K562 (cell line): Measurements from ENCODE around the gene BEST3.
A peak's percentile ranks its signal among the peaks of the same experiment; 100 is the strongest.

Experiments used
- CREM ChIP-seq: IDR thresholded peaks from 2 replicates; pipeline ENCODE4 v1.6.1; 2014; ENCODE audit warnings: antibody characterized with exemption, low read depth
- FOXK1 ChIP-seq: sonication (generic); formaldehyde crosslinking; IDR thresholded peaks from 2 replicates; pipeline ENCODE4 v1.8.0; 2022; ENCODE audit warnings: missing genetic modification reagents, mild to moderate bottlenecking, borderline replicate concordance
- GABPA ChIP-seq: fragments of 200-800 bp; sonication (Bioruptor generic); conservative IDR thresholded peaks from 2 replicates; pipeline ENCODE4 v1.6.1; 2016; ENCODE audit warnings: low read depth, missing genetic modification characterization, missing compliant biosample characterization
- GATAD2B ChIP-seq: fragments of 450-650 bp; IDR thresholded peaks from 2 replicates; pipeline ENCODE4 v1.6.1; 2017; ENCODE audit warnings: mild to moderate bottlenecking, borderline replicate concordance
- NFE2 ChIP-seq: IDR thresholded peaks from 2 replicates; pipeline ENCODE4 v1.6.1; 2014; ENCODE audit warnings: antibody characterized with exemption, low read depth
- NRF1 ChIP-seq, 2 experiments: fragments of 450-650 bp; IDR thresholded peaks in 1 of 2; conservative IDR thresholded peaks in 1 of 2; 2 replicates each; pipeline ENCODE4 v1.6.1; 2014; ENCODE audit warnings: mild to moderate bottlenecking in 2 of 2
- RCOR1 ChIP-seq, 2 experiments: IDR thresholded peaks; 2 replicates each; pipeline ENCODE4 v1.6.1; 2012; ENCODE audit warnings: low read depth in 2 of 2, low read length in 2 of 2, borderline replicate concordance in 1 of 2, improper control_type of control experiment in 1 of 2
- SIN3A ChIP-seq, 2 experiments: fragments of 150-350 bp in 1 of 2; IDR thresholded peaks; 2 replicates each; pipeline ENCODE4 v1.6.1; 2011 to 2016; ENCODE audit warnings: borderline replicate concordance in 2 of 2, low read depth in 2 of 2, low read length in 2 of 2, mild to moderate bottlenecking in 2 of 2, moderate library complexity in 2 of 2; ENCODE audit not compliant: control insufficient read depth in 1 of 2
- TAF1 ChIP-seq: IDR thresholded peaks from 2 replicates; pipeline ENCODE4 v1.6.1; 2011; ENCODE audit warnings: mild to moderate bottlenecking, low read length, moderate library complexity; ENCODE audit not compliant: insufficient read depth, control insufficient read depth, severe bottlenecking; ENCODE audit errors: extremely low read depth
- TF ChIP-seq, protein P1 (sequence below): sonication (generic); formaldehyde crosslinking; IDR thresholded peaks from 2 replicates; pipeline ENCODE4 v1.8.0; 2023; ENCODE audit warnings: mild to moderate bottlenecking, missing genetic modification reagents
- TF ChIP-seq, protein P2 (sequence below): sonication (generic); formaldehyde crosslinking; IDR thresholded peaks from 2 replicates; pipeline ENCODE4 v1.8.0; 2023; ENCODE audit warnings: mild to moderate bottlenecking, missing genetic modification reagents
- TF ChIP-seq, protein P3 (sequence below), 3 experiments: IDR thresholded peaks in 2 of 3; conservative IDR thresholded peaks in 1 of 3; 2 replicates each; pipeline ENCODE4 v1.5.1; 2011 to 2012; ENCODE audit warnings: low read length in 3 of 3, mild to moderate bottlenecking in 3 of 3, control low read depth in 2 of 3, improper control_type of control experiment in 1 of 3, inconsistent platforms in 1 of 3, low read depth in 1 of 3, mixed read lengths in 1 of 3, moderate library complexity in 1 of 3; ENCODE audit not compliant: insufficient read depth in 2 of 3

DNA sequence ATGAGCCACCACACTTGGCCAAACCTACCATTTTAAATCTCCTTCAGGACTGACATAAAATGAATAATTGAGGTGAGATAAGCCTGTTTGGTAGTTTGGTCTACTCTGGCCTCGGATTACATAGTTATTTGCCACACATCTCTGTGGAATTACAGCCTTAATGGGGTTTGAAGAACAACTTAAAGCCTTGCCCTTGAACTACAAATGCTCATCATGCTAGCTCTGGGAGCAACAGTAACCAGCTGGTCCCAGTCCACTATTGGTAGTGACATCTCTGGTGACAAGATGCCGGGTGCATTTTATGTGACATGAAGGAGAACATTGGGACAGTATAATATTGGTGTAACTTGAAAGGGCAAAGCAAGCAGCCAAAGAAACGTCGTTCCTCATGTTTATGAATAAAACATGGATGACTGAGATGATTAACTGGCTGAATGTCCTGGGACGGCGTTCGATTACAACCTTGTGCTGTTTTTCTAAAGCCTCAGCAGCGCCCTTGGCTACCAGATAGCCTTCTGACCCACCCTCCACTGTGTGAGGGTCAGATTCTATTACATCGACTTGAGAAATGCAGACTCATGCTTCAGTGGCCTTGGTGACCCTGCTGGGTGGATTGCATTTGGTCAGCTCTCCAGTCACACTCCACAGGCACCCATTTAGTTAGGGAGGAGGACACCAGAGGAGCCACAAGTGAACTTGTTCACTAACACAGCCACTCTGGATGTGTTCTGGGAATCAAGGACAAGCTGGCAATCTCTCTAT is 41.5 kb downstream of the BEST3 start:
- TF ChIP-seq GATAD2B: no peak
- TF ChIP-seq RCOR1 (IDR thresholded peaks at IDR 0.05; ENCODE audit: borderline replicate concordance in 1 of 2, low read depth in 2 of 2, low read length in 2 of 2): peak; percentile 37 to 88; a peak in 3 of 4 replicates
- TF ChIP-seq SIN3A (IDR thresholded peaks at IDR 0.05; ENCODE audit: borderline replicate concordance in 2 of 2, control insufficient read depth in 1 of 2, low read depth in 2 of 2, low read length in 2 of 2): no peak
- TF ChIP-seq FOXK1: no peak
- TF ChIP-seq, protein P1, sequence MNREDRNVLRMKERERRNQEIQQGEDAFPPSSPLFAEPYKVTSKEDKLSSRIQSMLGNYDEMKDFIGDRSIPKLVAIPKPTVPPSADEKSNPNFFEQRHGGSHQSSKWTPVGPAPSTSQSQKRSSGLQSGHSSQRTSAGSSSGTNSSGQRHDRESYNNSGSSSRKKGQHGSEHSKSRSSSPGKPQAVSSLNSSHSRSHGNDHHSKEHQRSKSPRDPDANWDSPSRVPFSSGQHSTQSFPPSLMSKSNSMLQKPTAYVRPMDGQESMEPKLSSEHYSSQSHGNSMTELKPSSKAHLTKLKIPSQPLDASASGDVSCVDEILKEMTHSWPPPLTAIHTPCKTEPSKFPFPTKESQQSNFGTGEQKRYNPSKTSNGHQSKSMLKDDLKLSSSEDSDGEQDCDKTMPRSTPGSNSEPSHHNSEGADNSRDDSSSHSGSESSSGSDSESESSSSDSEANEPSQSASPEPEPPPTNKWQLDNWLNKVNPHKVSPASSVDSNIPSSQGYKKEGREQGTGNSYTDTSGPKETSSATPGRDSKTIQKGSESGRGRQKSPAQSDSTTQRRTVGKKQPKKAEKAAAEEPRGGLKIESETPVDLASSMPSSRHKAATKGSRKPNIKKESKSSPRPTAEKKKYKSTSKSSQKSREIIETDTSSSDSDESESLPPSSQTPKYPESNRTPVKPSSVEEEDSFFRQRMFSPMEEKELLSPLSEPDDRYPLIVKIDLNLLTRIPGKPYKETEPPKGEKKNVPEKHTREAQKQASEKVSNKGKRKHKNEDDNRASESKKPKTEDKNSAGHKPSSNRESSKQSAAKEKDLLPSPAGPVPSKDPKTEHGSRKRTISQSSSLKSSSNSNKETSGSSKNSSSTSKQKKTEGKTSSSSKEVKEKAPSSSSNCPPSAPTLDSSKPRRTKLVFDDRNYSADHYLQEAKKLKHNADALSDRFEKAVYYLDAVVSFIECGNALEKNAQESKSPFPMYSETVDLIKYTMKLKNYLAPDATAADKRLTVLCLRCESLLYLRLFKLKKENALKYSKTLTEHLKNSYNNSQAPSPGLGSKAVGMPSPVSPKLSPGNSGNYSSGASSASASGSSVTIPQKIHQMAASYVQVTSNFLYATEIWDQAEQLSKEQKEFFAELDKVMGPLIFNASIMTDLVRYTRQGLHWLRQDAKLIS (CRISPR knock-in tag): no peak
- no peak for TF ChIP-seq TAF1
- no peak for TF ChIP-seq CREM
- TF ChIP-seq, protein P2, sequence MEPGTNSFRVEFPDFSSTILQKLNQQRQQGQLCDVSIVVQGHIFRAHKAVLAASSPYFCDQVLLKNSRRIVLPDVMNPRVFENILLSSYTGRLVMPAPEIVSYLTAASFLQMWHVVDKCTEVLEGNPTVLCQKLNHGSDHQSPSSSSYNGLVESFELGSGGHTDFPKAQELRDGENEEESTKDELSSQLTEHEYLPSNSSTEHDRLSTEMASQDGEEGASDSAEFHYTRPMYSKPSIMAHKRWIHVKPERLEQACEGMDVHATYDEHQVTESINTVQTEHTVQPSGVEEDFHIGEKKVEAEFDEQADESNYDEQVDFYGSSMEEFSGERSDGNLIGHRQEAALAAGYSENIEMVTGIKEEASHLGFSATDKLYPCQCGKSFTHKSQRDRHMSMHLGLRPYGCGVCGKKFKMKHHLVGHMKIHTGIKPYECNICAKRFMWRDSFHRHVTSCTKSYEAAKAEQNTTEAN (CRISPR knock-in tag): no peak
- no peak; a peak in 1 of 4 replicates for TF ChIP-seq NRF1 (conservative IDR thresholded peaks at IDR 0.05 in 1 of 2, IDR thresholded peaks at IDR 0.05 in 1 of 2)
- TF ChIP-seq GABPA: no peak
- peak; percentile 98 for TF ChIP-seq NFE2
- TF ChIP-seq, protein P3, sequence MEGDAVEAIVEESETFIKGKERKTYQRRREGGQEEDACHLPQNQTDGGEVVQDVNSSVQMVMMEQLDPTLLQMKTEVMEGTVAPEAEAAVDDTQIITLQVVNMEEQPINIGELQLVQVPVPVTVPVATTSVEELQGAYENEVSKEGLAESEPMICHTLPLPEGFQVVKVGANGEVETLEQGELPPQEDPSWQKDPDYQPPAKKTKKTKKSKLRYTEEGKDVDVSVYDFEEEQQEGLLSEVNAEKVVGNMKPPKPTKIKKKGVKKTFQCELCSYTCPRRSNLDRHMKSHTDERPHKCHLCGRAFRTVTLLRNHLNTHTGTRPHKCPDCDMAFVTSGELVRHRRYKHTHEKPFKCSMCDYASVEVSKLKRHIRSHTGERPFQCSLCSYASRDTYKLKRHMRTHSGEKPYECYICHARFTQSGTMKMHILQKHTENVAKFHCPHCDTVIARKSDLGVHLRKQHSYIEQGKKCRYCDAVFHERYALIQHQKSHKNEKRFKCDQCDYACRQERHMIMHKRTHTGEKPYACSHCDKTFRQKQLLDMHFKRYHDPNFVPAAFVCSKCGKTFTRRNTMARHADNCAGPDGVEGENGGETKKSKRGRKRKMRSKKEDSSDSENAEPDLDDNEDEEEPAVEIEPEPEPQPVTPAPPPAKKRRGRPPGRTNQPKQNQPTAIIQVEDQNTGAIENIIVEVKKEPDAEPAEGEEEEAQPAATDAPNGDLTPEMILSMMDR (IDR thresholded peaks at IDR 0.05 in 2 of 3, conservative IDR thresholded peaks at IDR 0.05 in 1 of 3; ENCODE audit: insufficient read depth in 2 of 3, low read depth in 1 of 3, low read length in 3 of 3): no peak
